ENCODE measurements around the gene THOC7.

Gene THOC7

DNA sequence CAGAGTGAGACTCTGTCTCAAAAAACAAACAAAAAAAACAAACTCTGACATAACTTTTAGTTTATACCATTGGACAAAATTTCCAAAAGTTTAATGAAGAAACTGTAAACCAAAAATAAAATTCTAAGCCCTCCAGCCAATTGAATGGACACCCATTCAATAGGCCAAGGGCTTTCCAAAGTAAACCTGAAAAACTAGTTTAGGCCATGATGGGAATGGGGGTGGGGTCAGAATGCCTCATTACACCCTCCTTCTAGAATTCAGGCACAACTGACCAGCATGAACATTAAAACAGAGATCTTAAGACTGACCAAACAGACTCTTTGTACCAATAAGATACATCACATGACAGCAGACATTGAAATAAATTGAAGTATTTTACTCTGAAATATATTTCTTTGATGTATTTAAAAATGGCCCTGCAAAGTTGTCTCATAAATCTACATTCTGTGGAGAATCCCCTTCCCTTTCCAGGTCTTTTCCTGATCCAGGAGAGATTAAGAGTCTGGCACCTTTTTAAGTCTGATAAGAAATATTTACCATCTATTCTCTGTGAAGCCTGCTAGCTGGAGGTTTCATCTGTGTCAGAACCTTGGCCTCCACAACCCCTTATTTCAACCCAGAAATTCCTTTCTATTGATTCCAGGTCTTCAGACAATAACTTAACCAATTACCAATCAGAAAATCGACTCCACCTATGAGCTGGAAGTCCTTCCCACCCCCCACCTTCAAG is 15.7 kb downstream of the THOC7 start:
- Histone ChIP-seq H3K4me3 (ENCODE audit: low read length) (no peak overlapping the region), H3K36me3 (replicated peaks; ENCODE audit: insufficient read depth, low read length) (no peaks in the 10 kb centered on the region), H2AFZ (ENCODE audit: low read length) (no peak overlapping the region), H3K79me2 (ENCODE audit: low read length) (no peaks in the 10 kb centered on the region), H3K4me1 (ENCODE audit: low read length) (no peaks in the 10 kb centered on the region), H3F3A (ENCODE audit: insufficient read depth, low read length) (no peaks in the 10 kb centered on the region), H4K20me1 (ENCODE audit: insufficient read depth, low read length) (no peaks in the 10 kb centered on the region), H3K4me2 (ENCODE audit: low read depth, low read length) (no peak overlapping the region), H3K9me3 (replicated peaks; ENCODE audit: insufficient read depth, low read length) (no peaks in the 10 kb centered on the region), H3K27ac (ENCODE audit: low read length) (no peak overlapping the region), H3K27me3 (replicated peaks; ENCODE audit: insufficient read depth, low read length) (no peaks in the 10 kb centered on the region), H3K9me2 (replicated peaks; ENCODE audit: insufficient read depth, low read length) (no peaks in the 10 kb centered on the region), H3K9ac (ENCODE audit: low read length) (no peak overlapping the region)
- TF ChIP-seq EZH2phosphoT487 (IDR thresholded peaks at IDR 0.05; ENCODE audit: low read length) (no peak), EZH2 (optimal IDR thresholded peaks at IDR 0.05; ENCODE audit: low read depth, low read length) (no peak)
- TF ChIP-seq, protein P1, sequence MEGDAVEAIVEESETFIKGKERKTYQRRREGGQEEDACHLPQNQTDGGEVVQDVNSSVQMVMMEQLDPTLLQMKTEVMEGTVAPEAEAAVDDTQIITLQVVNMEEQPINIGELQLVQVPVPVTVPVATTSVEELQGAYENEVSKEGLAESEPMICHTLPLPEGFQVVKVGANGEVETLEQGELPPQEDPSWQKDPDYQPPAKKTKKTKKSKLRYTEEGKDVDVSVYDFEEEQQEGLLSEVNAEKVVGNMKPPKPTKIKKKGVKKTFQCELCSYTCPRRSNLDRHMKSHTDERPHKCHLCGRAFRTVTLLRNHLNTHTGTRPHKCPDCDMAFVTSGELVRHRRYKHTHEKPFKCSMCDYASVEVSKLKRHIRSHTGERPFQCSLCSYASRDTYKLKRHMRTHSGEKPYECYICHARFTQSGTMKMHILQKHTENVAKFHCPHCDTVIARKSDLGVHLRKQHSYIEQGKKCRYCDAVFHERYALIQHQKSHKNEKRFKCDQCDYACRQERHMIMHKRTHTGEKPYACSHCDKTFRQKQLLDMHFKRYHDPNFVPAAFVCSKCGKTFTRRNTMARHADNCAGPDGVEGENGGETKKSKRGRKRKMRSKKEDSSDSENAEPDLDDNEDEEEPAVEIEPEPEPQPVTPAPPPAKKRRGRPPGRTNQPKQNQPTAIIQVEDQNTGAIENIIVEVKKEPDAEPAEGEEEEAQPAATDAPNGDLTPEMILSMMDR (IDR thresholded peaks at IDR 0.05; ENCODE audit: low read length), result no peak
- DNase-seq, result no peak

DNA sequence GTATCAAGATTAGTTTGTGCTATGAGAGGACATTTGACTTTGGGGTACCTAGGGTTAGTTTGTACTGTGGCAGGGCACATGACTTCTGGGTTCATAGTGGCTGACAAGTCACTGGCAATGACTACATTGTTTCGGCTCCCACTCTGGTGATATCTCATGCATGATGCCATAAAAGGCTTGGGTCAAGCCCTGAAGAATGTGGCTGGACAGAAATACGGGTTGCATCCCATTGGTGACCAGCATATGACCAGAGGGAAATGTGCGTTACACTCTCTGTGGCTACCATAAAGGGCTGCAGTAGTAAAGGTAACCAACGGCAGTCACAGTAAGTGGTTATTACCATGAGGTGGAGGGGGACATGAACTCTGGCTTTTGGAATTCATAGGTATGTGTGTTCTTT is 18.4 kb downstream of the THOC7 start:
- Histone ChIP-seq H3K79me2 (ENCODE audit: low read length) (no peaks in the 10 kb centered on the region), H3K9me2 (replicated peaks; ENCODE audit: insufficient read depth, low read length) (no peaks in the 10 kb centered on the region)

DNA sequence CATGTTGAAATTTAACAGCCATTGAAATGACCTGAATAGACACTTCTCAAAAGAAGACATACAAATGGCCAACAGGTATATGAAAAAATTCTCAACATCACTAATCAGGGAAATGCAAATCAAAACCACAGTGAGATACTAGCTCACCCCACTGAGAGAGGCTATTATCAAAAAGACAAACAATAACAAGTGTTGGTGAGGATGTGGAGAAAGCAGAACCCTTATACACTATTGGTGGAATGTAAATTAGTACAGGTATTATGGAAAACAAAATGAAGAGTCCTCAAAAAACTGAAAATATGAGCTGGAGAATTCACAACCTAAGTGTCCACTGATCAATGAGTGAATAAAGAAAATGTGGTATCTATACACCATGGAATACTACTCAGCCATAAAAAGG is 21.5 kb downstream of the THOC7 start:
- Histone ChIP-seq H3K9me2 (replicated peaks; ENCODE audit: insufficient read depth, low read length) (no peaks in the 10 kb centered on the region), H3K4me2 (ENCODE audit: low read depth, low read length) (no peak overlapping the region), H3K36me3 (replicated peaks; ENCODE audit: insufficient read depth, low read length) (no peaks in the 10 kb centered on the region; the same call in 1 of the 2 replicates), H4K20me1 (ENCODE audit: insufficient read depth, low read length) (no peaks in the 10 kb centered on the region), H3K9me3 (replicated peaks; ENCODE audit: insufficient read depth, low read length) (no peaks in the 10 kb centered on the region), H2AFZ (ENCODE audit: low read length) (no peak overlapping the region), H3K4me1 (ENCODE audit: low read length) (no peaks in the 10 kb centered on the region), H3K27ac (ENCODE audit: low read length) (no peak overlapping the region), H3K9ac (ENCODE audit: low read length) (no peak overlapping the region), H3K4me3 (ENCODE audit: low read length) (no peak overlapping the region), H3K79me2 (ENCODE audit: low read length) (no peaks in the 10 kb centered on the region), H3K27me3 (replicated peaks; ENCODE audit: insufficient read depth, low read length) (no peaks in the 10 kb centered on the region), H3F3A (ENCODE audit: insufficient read depth, low read length) (no peaks in the 10 kb centered on the region)
- TF ChIP-seq EZH2phosphoT487 (IDR thresholded peaks at IDR 0.05; ENCODE audit: low read length) (no peak), EZH2 (optimal IDR thresholded peaks at IDR 0.05; ENCODE audit: low read depth, low read length) (no peak)
- TF ChIP-seq, protein P1 (IDR thresholded peaks at IDR 0.05; ENCODE audit: low read length), result no peak
- DNase-seq, result no peak

More for the DNA sequence above, 18.4 kb downstream of the THOC7 start:
- Histone ChIP-seq H3K27ac (ENCODE audit: low read length) (no peak overlapping the region), H3K27me3 (replicated peaks; ENCODE audit: insufficient read depth, low read length) (no peaks in the 10 kb centered on the region), H3K9ac (ENCODE audit: low read length) (no peak overlapping the region), H3K36me3 (replicated peaks; ENCODE audit: insufficient read depth, low read length) (no peaks in the 10 kb centered on the region), H3K4me2 (ENCODE audit: low read depth, low read length) (no peak overlapping the region), H4K20me1 (ENCODE audit: insufficient read depth, low read length) (no peaks in the 10 kb centered on the region), H2AFZ (ENCODE audit: low read length) (no peak overlapping the region), H3K4me1 (ENCODE audit: low read length) (no peaks in the 10 kb centered on the region), H3F3A (ENCODE audit: insufficient read depth, low read length) (no peaks in the 10 kb centered on the region), H3K4me3 (ENCODE audit: low read length) (no peak overlapping the region), H3K9me3 (replicated peaks; ENCODE audit: insufficient read depth, low read length) (no peaks in the 10 kb centered on the region)
- TF ChIP-seq, protein P1 (IDR thresholded peaks at IDR 0.05; ENCODE audit: low read length), result no peak
- TF ChIP-seq EZH2phosphoT487 (IDR thresholded peaks at IDR 0.05; ENCODE audit: low read length) (no peak), EZH2 (optimal IDR thresholded peaks at IDR 0.05; ENCODE audit: low read depth, low read length) (no peak)
- no peak for DNase-seq

Measured in MM.1S (cell line).